ENCODE data around the gene RABGGTB. TPM values are rescaled to one million over a fixed set of nuclear protein-coding genes. Genes with fewer than 3 reads are reported as not detected.
"Not testable (repeated sequence)": the region's sequence is repeated elsewhere in the genome, so short reads cannot be mapped to it uniquely, and the experiment has no call there.

The RABGGTB gene
- 93.3 TPM for polyA plus RNA-seq (ENCODE audit: insufficient read length)

DNA sequence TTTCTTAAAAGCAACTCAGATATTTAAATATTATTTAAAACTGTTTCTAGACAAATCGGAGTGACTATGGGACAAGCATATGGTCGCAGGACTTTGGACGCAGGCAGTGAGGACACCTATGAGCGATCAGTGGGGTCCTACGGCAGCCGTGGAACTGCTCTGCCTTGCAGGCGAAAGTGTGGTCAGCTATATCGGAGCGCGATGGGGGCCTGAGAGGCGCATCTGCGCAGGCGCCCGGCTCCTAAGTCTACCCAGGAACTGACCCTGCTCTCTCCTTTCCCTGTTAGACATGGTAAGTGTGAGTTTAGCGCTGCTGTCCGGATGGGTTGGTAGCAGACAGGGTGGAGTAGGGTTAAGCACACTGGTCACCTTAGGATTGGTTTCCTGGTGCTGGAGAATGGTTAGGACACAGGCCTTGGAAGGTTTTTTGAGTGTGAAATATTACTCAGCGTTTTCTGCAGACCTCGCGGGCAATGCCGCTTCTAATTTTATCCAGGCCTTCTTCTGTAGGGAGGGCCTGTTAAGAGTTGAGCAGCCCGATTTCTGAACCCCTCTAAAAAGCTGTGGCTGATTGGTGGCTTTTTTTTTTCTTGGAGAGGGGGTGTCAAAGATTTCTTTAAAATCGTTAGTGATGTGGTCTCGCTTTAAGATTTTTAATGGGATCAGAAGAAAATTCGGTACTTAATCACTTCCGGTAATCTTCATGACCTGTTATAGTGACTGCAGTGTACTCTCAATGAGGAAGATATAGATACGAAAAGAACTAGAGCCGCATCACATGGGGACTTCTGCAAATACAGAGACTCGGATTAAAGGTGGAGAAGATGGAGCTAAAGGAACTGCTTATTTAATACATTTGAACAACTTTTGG is at the start of gene RABGGTB:
Gene RABGGTB, plus strand, starts transcription at position 274 of the 871 bp plus-strand sequence. Its CDS starts 16 bp downstream, at position 290.
- peak; percentile 95 for DNase-seq (ENCODE audit: low read depth)

DNA sequence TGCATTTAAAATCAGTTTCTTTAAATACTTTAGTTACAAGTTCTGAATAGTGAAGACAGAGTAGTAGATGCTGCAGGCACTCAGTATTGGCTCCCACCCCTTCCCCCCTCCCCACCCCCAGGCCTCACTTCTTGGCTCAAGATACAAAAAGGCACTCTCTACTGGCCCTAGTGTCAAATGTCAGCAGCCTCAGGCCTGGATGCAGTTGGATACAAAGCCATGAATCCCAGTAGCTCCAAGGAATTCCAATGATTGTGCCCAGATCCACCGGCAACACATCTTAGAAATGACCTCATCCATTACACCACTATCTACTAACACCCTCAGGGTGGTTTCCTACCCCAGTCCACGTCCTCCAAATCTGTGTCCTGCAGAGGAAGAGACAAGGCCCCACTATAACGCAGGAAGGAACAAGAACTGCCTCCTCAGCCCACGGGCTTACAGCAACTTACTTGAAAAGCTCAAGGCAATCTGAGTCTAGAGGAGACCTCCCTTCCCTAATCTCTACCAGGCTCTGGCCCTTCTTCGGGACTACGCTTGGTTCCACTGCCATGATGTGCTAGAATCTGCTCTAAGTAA is 43.9 kb upstream of the RABGGTB start:
- DNase-seq (ENCODE audit: low read depth), result no peak

DNA sequence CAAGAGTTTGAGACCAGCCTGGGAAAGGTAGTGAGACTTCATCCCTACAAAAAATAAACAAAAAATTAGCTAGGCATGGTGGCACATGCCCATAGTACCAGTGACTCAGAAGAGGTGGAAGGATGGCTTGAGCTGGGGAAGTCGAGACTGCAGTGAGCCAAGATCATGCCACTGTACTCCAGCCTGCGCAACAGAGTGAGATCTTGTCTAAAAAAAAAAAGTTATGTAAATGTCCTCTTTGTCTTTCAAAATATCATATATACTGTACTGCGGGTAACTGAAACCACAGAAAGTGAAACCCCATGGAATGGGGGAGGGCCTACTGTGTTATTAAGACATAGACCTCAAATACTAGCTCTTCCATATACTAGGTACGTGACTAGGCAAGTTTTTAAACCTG is 40.8 kb upstream of the RABGGTB start:
- DNase-seq (ENCODE audit: low read depth), result no peak

DNA sequence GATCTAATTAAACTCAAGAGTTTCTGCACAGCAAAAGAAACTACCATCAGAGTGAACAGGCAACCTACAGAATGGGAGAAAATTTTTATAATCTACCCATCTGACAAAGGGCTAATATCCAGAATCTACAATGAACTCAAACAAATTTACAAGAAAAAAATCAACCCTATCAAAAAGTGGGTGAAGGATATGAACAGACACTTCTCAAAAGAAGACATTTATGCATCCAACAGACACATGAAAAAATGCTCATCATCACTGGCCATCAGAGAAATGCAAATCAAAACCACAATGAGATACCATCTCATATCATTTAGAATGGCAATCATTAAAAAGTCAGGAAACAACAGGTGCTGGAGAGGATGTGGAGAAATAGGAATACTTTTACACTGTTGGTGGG is 28.8 kb upstream of the RABGGTB start:
- DNase-seq (ENCODE audit: low read depth), result not testable (repeated sequence)

DNA sequence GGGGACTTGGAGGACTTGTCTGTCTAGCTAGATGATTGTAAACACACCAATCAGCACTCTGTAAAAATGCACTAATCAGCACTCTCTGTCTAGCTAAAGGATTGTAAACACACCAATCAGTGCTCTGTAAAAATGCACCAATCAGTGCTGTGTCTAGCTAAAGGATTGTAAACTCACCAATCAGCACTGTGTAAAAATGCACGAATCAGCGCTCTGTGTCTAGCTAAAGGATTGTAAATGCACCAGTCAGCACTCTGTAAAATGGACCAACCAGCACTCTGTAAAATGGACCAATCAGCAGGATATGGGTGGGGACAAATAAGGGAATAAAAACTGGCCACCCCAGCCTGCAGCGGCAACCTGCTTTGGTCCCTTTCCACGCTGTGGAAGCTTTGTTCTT is 27.5 kb upstream of the RABGGTB start:
- DNase-seq (ENCODE audit: low read depth), result not testable (repeated sequence)

DNA sequence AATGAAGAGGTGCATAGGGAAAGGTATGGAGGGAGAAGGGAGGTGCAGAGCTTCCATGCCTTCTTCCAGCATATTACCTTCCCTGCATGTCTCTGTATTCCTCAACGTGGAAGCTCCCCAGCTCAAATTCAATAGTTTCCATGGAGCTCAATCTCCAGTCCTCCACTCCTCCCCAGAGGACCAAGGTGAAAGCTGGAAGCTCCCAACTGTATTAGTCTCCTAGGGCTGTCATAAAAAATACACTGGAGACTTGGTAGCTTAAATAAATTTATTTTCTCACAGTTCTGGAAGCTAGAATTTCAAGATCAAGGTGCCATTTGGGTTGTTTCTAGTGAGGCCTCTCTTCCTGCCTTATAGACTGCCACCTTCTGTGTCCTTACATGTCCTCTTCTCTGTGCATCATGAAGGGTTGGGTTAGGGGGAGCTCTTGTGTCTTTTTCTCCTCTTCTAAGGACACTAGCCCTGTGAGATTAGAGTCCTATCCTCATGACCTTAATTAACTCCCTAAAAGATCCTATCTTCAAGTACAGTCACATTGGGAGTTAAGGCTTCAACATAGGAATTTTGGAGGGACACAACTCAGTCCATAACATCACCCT is 21.9 kb upstream of the RABGGTB start:
- DNase-seq (ENCODE audit: low read depth), result no peak

DNA sequence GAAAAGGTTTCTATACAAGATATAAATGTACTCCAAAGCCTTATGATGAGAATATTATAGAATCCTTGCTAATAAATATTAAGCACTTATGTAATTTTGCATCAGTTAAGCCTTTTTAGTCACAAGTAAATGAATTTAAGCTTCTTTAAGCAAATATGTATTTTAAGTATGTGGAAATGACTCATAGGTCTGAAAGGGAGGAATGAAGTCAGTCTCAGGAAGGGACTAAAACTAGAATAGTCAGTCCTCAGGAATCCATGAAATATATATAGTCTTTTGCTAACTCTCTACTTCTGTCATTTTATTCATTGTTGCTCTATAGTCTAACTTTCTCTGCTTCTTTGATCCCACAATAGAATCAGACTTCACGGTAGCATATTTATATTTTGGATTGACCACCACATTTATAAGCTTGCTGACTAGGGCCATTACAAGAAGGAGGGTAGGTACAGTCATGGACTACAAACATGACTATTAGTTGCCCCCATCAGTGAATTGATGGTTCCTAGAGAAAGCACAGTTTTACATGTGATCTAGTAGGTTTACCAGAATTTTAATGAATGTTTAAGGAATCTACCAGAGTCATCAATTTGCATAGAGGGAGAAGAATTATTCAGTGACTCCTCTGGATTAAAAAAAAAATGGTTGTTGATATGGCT is 20.2 kb upstream of the RABGGTB start:
- no peak for DNase-seq (ENCODE audit: low read depth)

DNA sequence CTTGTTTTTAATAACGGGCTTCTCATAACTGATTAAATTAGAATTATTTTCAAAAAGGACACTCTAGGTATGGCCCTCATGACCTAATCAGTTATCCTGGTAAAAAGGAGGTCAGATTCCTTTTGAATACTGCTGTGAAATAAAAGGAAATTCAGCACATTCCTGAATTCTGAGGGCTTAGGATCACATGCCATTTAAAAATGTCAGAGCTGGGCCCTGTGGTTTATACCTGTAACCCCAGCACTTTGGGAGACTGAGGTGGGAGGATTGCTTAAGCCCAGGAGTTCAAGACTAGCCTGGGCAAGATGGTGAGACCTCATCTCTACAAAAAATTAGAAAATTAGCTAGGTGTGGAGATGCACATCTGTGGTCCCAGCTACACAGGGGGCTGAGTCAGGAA is 18.0 kb upstream of the RABGGTB start:
- no peak for DNase-seq (ENCODE audit: low read depth)

DNA sequence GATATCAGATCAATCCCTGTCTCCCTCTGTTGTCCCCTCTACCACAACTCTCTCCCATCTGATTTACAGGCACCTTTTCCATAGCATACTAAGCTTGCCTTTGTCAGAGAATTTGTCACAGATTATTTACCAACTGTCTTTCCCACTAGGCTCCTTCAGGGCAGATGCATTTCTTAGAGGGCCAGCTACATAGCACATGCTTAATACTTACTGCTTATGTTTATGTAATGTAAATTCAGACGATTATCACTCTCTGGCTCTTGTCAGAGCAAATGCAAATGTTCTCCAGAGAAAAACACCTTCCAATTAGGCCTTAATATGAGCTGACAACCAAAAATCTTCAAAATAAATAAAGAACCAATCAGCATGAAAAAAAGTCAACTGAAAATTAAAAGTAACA is 15.3 kb upstream of the RABGGTB start:
- DNase-seq (ENCODE audit: low read depth), result no peak

DNA sequence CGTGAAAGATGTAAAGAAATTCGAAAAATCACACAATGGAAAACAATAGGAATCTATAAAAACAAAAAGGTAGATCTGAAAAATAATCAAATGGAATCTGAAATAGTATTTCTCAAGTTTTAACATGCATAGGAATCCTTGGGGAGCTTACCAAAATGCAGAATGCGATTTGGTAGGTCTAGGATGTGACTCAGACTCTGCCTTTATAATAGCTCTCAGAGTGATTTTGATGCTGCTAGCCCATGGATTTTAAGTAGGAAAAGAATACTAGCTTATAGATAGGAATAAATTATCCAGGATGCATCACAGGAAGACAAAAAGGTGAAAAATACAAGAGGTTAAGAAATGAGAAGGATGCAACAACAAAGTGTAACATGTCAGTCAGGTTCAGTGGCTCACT is 14.1 kb upstream of the RABGGTB start:
- no peak for DNase-seq (ENCODE audit: low read depth)

DNA sequence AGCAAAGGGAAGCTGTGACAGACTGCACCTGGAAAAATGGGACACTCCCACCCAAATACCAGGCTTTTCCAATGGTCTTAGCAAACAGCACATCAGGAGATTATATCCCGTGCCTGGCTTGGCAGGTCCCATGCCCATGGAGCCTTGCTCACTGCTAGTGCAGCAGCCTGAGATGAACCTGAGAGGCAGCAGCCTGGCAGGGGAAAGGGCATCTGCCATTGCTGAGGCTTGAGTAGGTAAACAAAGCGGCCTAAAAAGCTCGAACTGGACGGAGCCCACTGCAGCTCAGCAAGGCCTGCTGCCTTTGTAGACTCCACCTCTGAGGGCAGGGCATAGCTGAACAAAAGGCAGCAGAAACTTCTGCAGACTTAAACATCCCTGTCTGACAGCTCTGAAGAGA is 8.2 kb upstream of the RABGGTB start:
- DNase-seq (ENCODE audit: low read depth), result not testable (repeated sequence)

DNA sequence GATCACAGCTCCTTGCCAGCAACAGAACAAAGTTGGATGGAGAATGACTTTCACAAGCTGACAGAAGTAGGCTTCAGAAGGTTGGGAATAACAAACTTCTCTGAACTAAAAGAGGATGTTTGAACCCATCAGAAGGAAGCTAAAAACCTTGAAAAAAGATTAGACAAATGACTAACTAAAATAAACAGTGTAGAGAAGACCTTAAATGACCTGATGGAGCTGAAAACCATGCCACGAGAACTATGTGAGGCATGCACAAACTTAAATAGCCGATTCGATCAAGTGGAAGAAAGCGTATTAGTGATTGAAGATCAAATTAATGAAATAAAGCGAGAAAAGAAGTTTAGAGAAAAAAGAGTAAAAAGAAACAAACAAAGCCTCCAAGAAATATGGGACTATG is 7.4 kb upstream of the RABGGTB start:
- DNase-seq (ENCODE audit: low read depth), result not testable (repeated sequence)

DNA sequence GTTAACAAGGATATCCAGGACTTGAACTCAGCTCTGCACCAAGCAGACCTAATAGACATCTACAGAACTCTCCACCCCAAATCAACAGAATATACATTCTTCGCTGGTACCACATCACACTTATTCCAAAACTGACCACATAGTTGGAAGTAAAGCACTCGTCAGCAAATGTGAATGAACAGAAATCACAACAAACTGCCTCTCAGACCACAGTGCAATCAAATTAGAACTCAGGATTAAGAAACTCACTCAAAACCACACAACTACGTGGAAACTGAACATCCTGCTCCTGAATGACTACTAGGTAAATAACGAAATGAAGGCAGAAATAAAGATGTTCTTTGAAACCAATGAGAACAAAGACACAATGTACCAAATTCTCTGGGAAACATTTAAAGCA is 5.9 kb upstream of the RABGGTB start:
- DNase-seq (ENCODE audit: low read depth), result not testable (repeated sequence)

DNA sequence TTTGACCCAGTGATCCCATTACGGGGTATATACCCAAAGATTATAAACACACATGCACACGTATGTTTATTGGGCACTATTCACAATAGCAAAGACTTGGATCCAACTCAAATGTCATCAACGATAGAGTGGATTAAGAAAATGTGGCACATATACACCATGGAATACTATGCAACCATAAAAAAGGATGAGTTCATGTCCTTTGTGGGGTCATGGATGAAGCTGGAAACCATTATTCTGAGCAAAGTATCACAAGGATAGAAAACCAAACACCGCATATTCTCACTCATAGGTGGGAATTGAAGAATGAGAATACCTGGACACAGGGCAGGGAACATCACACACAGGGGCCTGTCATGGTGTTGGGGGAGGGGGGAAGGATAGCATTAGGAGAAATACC is 2.1 kb upstream of the RABGGTB start:
- DNase-seq (ENCODE audit: low read depth), result not testable (repeated sequence)

DNA sequence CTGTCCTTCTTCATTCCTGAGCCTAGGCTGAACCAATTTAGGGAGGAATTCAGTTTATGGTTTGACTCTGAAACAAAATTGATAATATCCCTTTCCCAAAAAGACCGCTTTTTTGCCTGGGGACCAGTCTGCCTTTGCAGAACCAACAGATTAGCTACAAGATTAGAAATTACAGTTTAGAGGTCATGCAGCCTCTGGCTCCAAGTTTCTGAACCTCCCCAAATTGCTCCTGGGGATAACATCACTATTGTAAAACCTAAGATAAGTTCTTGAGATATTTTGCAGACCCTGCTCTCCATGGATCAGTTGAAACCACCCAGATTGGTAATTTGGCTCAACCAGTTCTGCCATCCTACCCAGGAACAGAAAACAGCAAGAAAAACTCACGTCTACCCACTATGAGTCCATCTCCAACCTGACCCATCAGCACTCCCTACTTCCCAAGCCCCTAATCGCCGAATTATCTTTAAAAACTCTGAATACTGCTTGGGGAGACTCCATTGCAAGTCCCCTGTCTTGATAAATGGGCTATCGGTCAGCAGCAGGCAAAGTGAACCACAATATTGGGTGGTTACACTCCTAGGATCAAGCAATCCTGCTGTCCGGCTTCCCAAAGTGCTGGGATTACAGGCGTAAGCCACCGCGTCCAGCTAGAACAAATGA is 605 bp upstream of the RABGGTB start:
- DNase-seq (ENCODE audit: low read depth), result no peak

DNA sequence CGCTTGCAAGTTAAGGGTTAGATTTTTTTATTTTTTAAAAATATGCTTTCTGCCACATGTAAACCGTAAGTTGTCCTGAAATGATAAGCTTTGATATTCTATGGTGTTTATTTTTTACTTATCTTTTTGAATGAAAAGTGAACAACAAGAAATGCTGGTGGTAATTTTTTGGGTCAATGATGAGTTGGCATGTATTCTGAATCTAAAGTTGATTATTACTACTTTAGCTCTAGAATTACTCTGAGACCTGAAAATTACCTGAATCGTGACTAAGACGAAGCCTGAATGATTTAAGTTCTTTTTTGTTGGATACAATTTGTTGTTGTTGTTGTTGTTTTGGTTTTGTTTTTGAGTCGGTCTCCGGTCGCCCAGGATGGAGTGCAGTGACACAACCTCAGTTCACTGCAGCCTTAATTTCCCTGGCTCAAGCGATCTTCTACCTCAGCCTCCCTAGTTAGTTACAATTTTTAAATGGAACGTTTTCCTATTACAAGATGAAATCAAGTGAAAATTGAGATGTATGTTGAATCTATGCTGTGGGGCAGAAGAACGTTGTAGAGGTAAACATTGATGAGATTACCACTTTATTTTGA is 941 bp downstream of the RABGGTB start:
- no peak for DNase-seq (ENCODE audit: low read depth)

DNA sequence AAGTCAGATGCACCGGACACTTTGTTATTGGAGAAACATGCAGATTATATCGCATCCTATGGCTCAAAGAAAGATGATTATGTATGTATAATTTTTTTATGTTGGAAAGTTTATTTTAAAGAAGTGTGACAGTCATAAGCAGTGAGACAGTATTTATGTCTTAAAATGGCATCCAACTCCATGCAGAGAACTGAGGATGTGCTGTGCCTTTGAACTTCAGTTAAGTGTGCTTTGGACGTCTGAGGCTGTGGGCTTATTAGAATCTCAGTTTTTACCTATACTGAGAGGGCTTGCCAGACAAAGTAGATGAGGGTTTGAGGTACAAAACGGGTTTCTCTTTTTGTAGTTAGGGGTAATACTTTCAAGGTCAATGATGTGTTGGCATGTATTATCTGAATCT is 1.5 kb downstream of the RABGGTB start:
- DNase-seq (ENCODE audit: low read depth), result no peak

DNA sequence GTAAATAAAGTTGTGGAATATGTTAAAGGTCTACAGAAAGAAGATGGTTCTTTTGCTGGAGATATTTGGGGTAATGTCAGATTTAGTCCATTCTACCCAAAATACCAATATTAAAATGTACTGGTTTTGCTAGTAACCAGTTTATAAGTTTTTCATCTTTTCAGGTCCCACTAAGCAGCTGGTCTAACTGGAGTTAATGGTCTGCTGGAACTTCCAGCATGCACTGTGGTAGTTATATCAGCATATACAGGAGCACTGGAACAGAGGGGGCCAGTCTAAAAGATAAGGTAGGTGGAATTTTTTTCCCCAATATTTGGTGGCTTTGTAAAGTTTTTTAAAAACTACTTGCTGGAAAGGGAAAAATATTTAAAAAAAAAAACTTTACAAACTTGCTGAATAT is 3.9 kb downstream of the RABGGTB start:
- no peak for DNase-seq (ENCODE audit: low read depth)

DNA sequence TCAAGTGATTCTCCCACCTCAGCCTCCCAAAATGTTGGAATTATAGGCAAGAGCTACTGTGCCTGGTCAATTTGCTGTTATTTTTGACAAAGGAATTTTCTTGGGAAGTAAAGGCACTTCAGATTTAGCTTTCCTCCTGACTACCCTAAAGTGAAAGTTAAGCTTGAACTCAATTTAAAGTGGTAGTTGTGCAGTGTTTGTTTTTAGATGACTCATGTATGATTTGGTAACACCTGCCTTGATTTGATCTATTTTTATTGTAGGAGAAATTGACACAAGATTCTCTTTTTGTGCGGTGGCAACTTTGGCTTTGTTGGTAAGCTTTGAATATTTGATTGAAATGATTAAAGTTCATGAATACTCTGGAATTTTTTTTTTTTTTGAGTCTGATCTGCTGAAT is 5.0 kb downstream of the RABGGTB start:
- DNase-seq (ENCODE audit: low read depth), result no peak

DNA sequence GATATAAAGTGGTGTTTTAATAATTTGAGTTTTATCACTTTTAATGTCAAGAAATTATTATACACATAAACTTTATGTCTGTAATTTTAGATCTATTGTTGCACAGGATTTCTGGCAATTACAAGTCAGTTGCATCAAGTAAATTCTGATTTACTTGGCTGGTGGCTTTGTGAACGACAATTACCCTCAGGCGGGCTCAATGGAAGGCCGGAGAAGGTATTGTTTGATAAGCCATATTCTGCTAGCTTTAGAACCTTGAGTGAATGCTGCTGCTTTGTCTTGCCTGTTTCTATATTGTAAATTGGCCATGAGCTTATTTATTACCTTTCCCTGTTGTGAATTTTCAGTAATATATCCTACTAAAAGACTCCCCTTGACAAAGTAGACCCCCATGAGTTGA is 6.0 kb downstream of the RABGGTB start:
- no peak for DNase-seq (ENCODE audit: low read depth)

DNA sequence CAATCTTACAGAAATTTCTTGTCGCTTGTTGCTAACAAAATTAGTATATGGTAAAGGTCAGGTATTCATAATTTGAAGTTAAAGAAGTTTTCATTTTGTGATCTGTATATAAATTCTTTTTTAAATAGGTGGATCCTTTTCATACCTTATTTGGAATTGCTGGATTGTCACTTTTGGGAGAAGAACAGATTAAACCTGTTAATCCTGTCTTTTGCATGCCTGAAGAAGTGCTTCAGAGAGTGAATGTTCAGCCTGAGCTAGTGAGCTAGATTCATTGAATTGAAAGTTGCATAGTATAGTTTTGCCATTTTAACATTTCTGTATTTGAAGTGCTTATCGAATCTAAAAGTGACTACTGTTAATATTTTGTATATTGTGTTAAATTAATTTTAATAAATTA is 8.3 kb downstream of the RABGGTB start:
- DNase-seq (ENCODE audit: low read depth), result no peak
